A549 (cell line): ENCODE measurements around the gene ARHGAP30.

ENCODE experiments used
- HOXA7 ChIP-seq: fragments of 250-450 bp; sonication (Bioruptor Pico); IDR thresholded peaks from 2 replicates; pipeline ENCODE4 v1.5.0; 2020; ENCODE audit warnings: mild to moderate bottlenecking, moderate library complexity
- KDM5A ChIP-seq: fragments of 200-600 bp; sonication (generic); IDR thresholded peaks from 2 replicates; pipeline ENCODE4 v1.6.1; 2016; ENCODE audit warnings: antibody characterized with exemption, mild to moderate bottlenecking
- TF ChIP-seq, protein P1 (sequence below): IDR thresholded peaks from 2 replicates; pipeline ENCODE4 v1.6.1; 2012; ENCODE audit warnings: low read depth, borderline replicate concordance
- TF ChIP-seq, protein P2 (sequence below): fragments of >200 bp; sonication (Bioruptor Twin); formaldehyde crosslinking; IDR thresholded peaks from 3 replicates; pipeline ENCODE4 v1.5.1; 2016

DNA sequence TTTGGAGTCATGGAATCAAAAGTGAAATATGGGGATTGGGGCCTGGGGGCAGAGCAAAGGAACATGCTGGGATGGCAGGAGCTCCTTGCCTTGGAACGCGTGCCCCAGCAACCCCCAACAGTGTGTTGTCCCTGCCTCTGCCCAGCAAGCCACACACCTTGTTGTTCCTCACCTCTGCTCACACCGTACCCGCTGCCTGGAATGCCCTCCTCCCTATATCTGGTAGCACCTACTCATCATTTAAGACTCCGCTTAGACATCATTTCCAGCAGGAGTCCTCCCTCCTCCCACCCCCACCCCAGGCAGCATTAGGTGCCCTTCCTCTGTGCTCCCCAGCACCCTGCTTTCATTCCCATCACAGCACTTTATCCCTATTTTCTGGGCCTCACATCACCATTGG, 11.8 kb upstream of the ARHGAP30 start:
- TF ChIP-seq KDM5A: no peak
- TF ChIP-seq, protein P1, sequence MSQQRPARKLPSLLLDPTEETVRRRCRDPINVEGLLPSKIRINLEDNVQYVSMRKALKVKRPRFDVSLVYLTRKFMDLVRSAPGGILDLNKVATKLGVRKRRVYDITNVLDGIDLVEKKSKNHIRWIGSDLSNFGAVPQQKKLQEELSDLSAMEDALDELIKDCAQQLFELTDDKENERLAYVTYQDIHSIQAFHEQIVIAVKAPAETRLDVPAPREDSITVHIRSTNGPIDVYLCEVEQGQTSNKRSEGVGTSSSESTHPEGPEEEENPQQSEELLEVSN: no peak
- TF ChIP-seq HOXA7 (CRISPR knock-in tag): no peak
- TF ChIP-seq, protein P2, sequence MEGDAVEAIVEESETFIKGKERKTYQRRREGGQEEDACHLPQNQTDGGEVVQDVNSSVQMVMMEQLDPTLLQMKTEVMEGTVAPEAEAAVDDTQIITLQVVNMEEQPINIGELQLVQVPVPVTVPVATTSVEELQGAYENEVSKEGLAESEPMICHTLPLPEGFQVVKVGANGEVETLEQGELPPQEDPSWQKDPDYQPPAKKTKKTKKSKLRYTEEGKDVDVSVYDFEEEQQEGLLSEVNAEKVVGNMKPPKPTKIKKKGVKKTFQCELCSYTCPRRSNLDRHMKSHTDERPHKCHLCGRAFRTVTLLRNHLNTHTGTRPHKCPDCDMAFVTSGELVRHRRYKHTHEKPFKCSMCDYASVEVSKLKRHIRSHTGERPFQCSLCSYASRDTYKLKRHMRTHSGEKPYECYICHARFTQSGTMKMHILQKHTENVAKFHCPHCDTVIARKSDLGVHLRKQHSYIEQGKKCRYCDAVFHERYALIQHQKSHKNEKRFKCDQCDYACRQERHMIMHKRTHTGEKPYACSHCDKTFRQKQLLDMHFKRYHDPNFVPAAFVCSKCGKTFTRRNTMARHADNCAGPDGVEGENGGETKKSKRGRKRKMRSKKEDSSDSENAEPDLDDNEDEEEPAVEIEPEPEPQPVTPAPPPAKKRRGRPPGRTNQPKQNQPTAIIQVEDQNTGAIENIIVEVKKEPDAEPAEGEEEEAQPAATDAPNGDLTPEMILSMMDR: no peak
